ENCODE results near the gene FOXE3. TPM values are rescaled to one million over a fixed set of nuclear protein-coding genes. Genes with fewer than 3 reads are reported as not detected.

FOXE3 gene
- total and polyA plus RNA-seq, 10 of the 15 experiments (the other 5 are each of a cell fraction or from before 2014, with no cell fraction given): 0.13 TPM; not detected in 9

- 73% methylated on average over 4 of the region's 4 CpGs for WGBS (ENCODE audit: insufficient coverage, insufficient replicate concordance, low lambda C conversion rate, missing lambda C conversion rate)
- in situ Hi-C loops (cut with MboI) (no loop called here), intact Hi-C loops (cut with micrococcal nuclease; ENCODE audit: unreplicated experiment) (no loop called here)
- Histone ChIP-seq H3K79me2 (ENCODE audit: control insufficient read depth, insufficient read depth, low read length) (no peaks in the 10 kb centered on the region), H3K9me3 (replicated peaks; ENCODE audit: control insufficient read depth, insufficient read depth, low read length) (no peaks in the 10 kb centered on the region), H3K4me2 (ENCODE audit: control insufficient read depth, insufficient read depth) (no peak overlapping the region), H2AFZ (ENCODE audit: control insufficient read depth, low read depth, low read length) (no peak overlapping the region), H3K4me1 (ENCODE audit: control insufficient read depth, insufficient read depth, low read length) (no peaks in the 10 kb centered on the region), H3K27ac (ENCODE audit: control insufficient read depth, insufficient read depth) (no peak overlapping the region), H3K36me3 (ENCODE audit: control insufficient read depth in 2 of 2, insufficient read depth in 2 of 2, low read length in 1 of 2) (no peaks in the 10 kb centered on the region), H3K9ac (ENCODE audit: control insufficient read depth, insufficient read depth, low read length) (no peak overlapping the region), H3K4me3 (no peak overlapping the region), H3K27me3 (replicated peaks in 1 of 2; ENCODE audit: control insufficient read depth in 2 of 2, insufficient read depth in 2 of 2, low read length in 1 of 2) (no peaks in the 10 kb centered on the region), H4K20me1 (ENCODE audit: control insufficient read depth, insufficient read depth) (no peaks in the 10 kb centered on the region)
- no peak for TF ChIP-seq SPI1 (IDR thresholded peaks at IDR 0.05; ENCODE audit: borderline replicate concordance, insufficient read depth, low read depth, low read length)
- TF ChIP-seq RAD21 (IDR thresholded peaks at IDR 0.05; ENCODE audit: insufficient read depth, low read depth, low read length): no peak
- no peak for TF ChIP-seq RCOR1 (conservative IDR thresholded peaks at IDR 0.05; ENCODE audit: low read depth, low read length)
- no peak for TF ChIP-seq JUNB (IDR thresholded peaks at IDR 0.05)
- no peak for ATAC-seq
- ChIA-PET SMC1A (ENCODE audit: uncharacterized antibody, unreplicated experiment) (no interaction called here), RAD21 (ENCODE audit: unreplicated experiment) (no interaction called here), POLR2A (interaction anchor here (0.6 kb wide), 1 partner anchor 13 kb away, joined by 6 read pairs; no protein-coding TSS in a partner anchor), CTCF (interaction anchor here (0.6 to 1.9 kb wide), 7 partner anchors 12 to 308 kb away, joined by 3 to 9 read pairs (median 4); no protein-coding TSS in a partner anchor)
- BruUV-seq (replicated peaks): no TSS peak
- FAIRE-seq: no peak
- no peak for DNase-seq (ENCODE audit: low read depth, low spot score)
Observed at GRCh38 chr1:47402591-47402990, 13.5 kb upstream of the FOXE3 start.

GRCh38 chr1:47403321-47403910 is 12.7 kb upstream of the FOXE3 start:
- POLR2A ChIA-PET: interaction anchor here (0.6 kb wide), 1 partner anchor 14 kb away, joined by 6 read pairs; no protein-coding TSS in a partner anchor
- 54% methylated on average over 4 of the region's 4 CpGs for WGBS (ENCODE audit: insufficient coverage, insufficient replicate concordance, low lambda C conversion rate, missing lambda C conversion rate)
- TF ChIP-seq STAT1 (conservative IDR thresholded peaks at IDR 0.05) (no peak), SUZ12 (IDR thresholded peaks at IDR 0.05; ENCODE audit: unreplicated experiment) (no peak)
- in situ Hi-C loops (cut with MboI) (no loop called here), intact Hi-C loops (cut with micrococcal nuclease; ENCODE audit: unreplicated experiment) (no loop called here)
- FAIRE-seq: no peak
- SMC1A ChIA-PET (ENCODE audit: uncharacterized antibody, unreplicated experiment): no interaction called here
- no peak overlapping the region for H3K4me3 ChIP-seq
- no peak for ATAC-seq
- no peak overlapping the region for H3K4me2 ChIP-seq (ENCODE audit: control insufficient read depth, insufficient read depth)
- RAD21 ChIA-PET (ENCODE audit: unreplicated experiment): no interaction called here
- no peak overlapping the region for H3K9ac ChIP-seq (ENCODE audit: control insufficient read depth, insufficient read depth, low read length)
- no peaks in the 10 kb centered on the region for H3K79me2 ChIP-seq (ENCODE audit: control insufficient read depth, insufficient read depth, low read length)
- H3K27me3 ChIP-seq (replicated peaks in 1 of 2; ENCODE audit: control insufficient read depth in 2 of 2, insufficient read depth in 2 of 2, low read length in 1 of 2): no peaks in the 10 kb centered on the region
- no peak overlapping the region for H2AFZ ChIP-seq (ENCODE audit: control insufficient read depth, low read depth, low read length)
- no peaks in the 10 kb centered on the region for H4K20me1 ChIP-seq (ENCODE audit: control insufficient read depth, insufficient read depth)
- no peak for DNase-seq (ENCODE audit: low read depth, low spot score)
- CTCF ChIA-PET: interaction anchor here (0.6 to 1.9 kb wide), 4 partner anchors 15 to 307 kb away, joined by 3 to 9 read pairs (median 4); no protein-coding TSS in a partner anchor
- H3K36me3 ChIP-seq (ENCODE audit: control insufficient read depth in 2 of 2, insufficient read depth in 2 of 2, low read length in 1 of 2): no peaks in the 10 kb centered on the region
- no peak overlapping the region for H3K27ac ChIP-seq (ENCODE audit: control insufficient read depth, insufficient read depth)
- BruUV-seq (replicated peaks): no TSS peak
- H3K4me1 ChIP-seq (ENCODE audit: control insufficient read depth, insufficient read depth, low read length): no peaks in the 10 kb centered on the region
- no peaks in the 10 kb centered on the region for H3K9me3 ChIP-seq (replicated peaks; ENCODE audit: control insufficient read depth, insufficient read depth, low read length)
